Heart right ventricle (tissue), 16 donors: ENCODE measurements around the gene MYO6. TPM values are rescaled to one million over a fixed set of nuclear protein-coding genes. Genes with fewer than 3 reads are reported as not detected.

ENCODE experiments used
- ATAC-seq, 8 donors: fragments of 200-7000 bp; cut with Tn5 transposase; one replicate each; pipeline ENCODE4 v1.9.1; 2020; ENCODE audit warnings: mild to moderate bottlenecking in 8 of 8, moderate library complexity in 8 of 8, moderate number of reproducible peaks in 1 of 8
- DNase-seq, 2 donors: peaks; one replicate each; pipeline ENCODE4 v3.0.0-alpha.2; 2020
- H3K27ac ChIP-seq, 10 donors: fragments of 200-600 bp; sonication (generic) in 2 of 10; one replicate each; pipeline versions ENCODE4 v1.5.0 to v1.8.0; 2020 to 2022; ENCODE audit warnings: mild to moderate bottlenecking in 3 of 10
- H3K27me3 ChIP-seq, 7 donors: fragments of 200-600 bp; one replicate each; pipeline ENCODE4 v1.8.0; 2021 to 2022; ENCODE audit warnings: mild to moderate bottlenecking in 2 of 7
- H3K36me3 ChIP-seq, 9 donors: fragments of 200-600 bp; sonication (generic) in 1 of 9; one replicate each; pipeline versions ENCODE4 v1.5.0 to v1.8.0; 2020 to 2022; ENCODE audit warnings: mild to moderate bottlenecking in 2 of 9
- H3K4me1 ChIP-seq, 9 donors: fragments of 200-600 bp; sonication (generic) in 1 of 9; one replicate each; pipeline versions ENCODE4 v1.5.0 to v1.8.0; 2020 to 2022; ENCODE audit warnings: mild to moderate bottlenecking in 4 of 9
- H3K4me3 ChIP-seq, 10 donors: fragments of 200-600 bp; sonication (generic) in 2 of 10; one replicate each; pipeline versions ENCODE4 v1.5.0 to v1.8.0; 2020 to 2022; ENCODE audit warnings: mild to moderate bottlenecking in 7 of 10, moderate library complexity in 2 of 10
- H3K9me3 ChIP-seq, 11 donors: fragments of 200-600 bp in 10 of 11; sonication (generic) in 2 of 11; one replicate each; pipeline versions ENCODE4 v1.5.0 to v1.8.0; 2013 to 2022; ENCODE audit warnings: mild to moderate bottlenecking in 2 of 11, control low read depth in 1 of 11, moderate library complexity in 1 of 11
- CTCF ChIP-seq, 9 donors: fragments of 200-600 bp; sonication (generic) in 2 of 9; IDR thresholded peaks; one replicate each; pipeline versions ENCODE4 v1.5.0 to v1.8.0; 2021 to 2022; ENCODE audit warnings: antibody characterized with exemption in 9 of 9, mild to moderate bottlenecking in 5 of 9, moderate library complexity in 1 of 9
- WGBS, 2 donors: extraction: QIAGEN DNeasy Blood & Tissue Kit; methylation state at CpG; one replicate each; pipeline ENCODE4 v1.1.7; 2013; ENCODE audit warnings: inconsistent platforms in 1 of 2; 5-methylcytosine and 5-hydroxymethylcytosine counted together
- intact Hi-C, 10 donors: fragments of 100-400 bp; cut with DNase I; formaldehyde crosslinking; loops; one replicate each; pipeline versions ENCODE4 v1.11.1 to v1.14.2; 2022
- polyA plus RNA-seq, 2 donors: library from polyadenylated mRNA; stranded (reverse); fragments of 200-250 nt; gene quantifications; one replicate each; pipeline ENCODE4 v1.2.3, GENCODE V29; 2013
- total RNA-seq, 10 donors: library from RNA; stranded (reverse); fragmentation: NEBNext Ultra II Directional in 3 of 10; extraction: Animal tissue kit (Norgen Biotek cat#: 25700) in 3 of 10; gene quantifications; one replicate each; pipeline versions ENCODE4 v1.2.1 to v1.2.4, GENCODE V29; 2021 to 2023
- donor health status: Arrhythmogenic right ventricular cardiomyopathy.
- donor health status: ischemic (EF 13 %, LVEDD 7.1; RV severe dilation, severe dysfunction).
- donor health status: healthy with polysubstance abuse.
- donor health status: DM: no; HTN: yes; CAD: no.
- donor health status: DM: no; HTN: no; CAD: no.
- donor health status: ischemic (EF 25% LVEDD 6.9; RV normal size, moderate dysfunction).
- donor health status: ischemic (EF 25% LVEDD 5.7; RV mildly dilated, moderate dysfunction).
- donor health status: healthy.
- donor health status: DM: yes; HTN: yes; CAD: no.
- donor health status: Ischemic cardiomyopathy.
- donor health status: ischemic (EF 35%, LVEDD 5.7; RV mildly dilated, moderate dysfunction).
- donor health status: nonischemic (EF 11% LVEDD 7.7; RV severe dilation, severe dysfunction).
- donor health status: DM: yes; HTN: yes; CAD: no.
- donor health status: PGD.
- donor health status: ischemic (EF 29% LVEDD 5.4; RV normal size, mild dysfunction).
- donor health status: nonischemic (EF 23%, LVEDD 6.1; RV moderate dilation, normal function).

The MYO6 gene
- total and polyA plus RNA-seq, 12 donors = 2.4 to 9.7 (median 5.1) TPM

GRCh38 chr6:75812560-75812959 is 63.5 kb downstream of the MYO6 start:
- Histone ChIP-seq H3K36me3 (peaks cover 0 to 4% (median 0%) of the 10 kb centered on the region in 9 donors), H3K4me1 (peaks cover 0 to 11% (median 0%) of the 10 kb centered on the region in 9 donors), H3K27me3 (no peaks in the 10 kb centered on the region), H3K27ac (no peak overlapping the region), H3K4me3 (no peak overlapping the region), H3K9me3 (no peaks in the 10 kb centered on the region)
- no peak for TF ChIP-seq CTCF (IDR thresholded peaks at IDR 0.05)
- WGBS, 2 donors = 92 to 96% methylated on average over 1 of the region's 1 CpG
- DNase-seq (no peak), ATAC-seq (no peak)
- intact Hi-C loops = no loop called here

DNA sequence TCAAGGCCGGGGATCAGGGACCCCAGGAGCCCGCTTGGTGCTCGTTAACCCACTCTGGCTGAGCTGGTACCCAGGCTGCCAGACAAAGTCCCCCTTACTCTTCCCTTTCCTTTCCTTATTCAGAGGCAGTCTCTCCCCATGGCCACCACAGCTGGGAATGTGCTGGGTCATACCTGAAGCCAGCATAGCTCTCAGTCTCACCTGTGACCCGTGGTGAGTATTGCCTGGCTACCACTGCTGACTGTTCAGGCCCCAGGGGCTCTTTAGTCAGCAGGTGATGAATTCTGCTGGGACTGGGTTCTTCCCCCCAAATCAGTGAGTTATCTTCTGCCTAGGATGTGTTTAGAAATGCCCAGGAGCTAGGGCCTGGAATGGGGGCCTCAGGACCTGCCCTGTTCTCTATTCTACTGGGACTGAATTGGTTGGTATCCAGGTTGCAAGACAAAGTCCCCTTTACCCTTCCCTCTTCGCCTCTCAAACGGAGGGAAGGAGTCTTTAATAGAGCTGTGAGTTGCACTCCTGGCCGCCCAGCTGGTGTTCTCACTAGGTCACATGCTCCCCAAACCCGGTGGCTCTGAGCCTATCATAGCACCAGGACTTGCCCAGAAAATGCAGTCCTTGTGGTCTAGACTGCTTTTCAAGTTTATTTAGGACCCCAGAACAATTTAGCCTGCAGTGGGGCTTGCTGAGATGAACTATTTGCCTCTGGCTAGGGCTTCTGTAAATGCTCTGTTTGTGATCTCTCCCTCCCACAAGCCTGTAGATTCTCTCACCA is 64.6 kb downstream of the MYO6 start:
- H3K36me3 ChIP-seq = peaks cover 0 to 15% (median 0%) of the 10 kb centered on the region in 9 donors
- ATAC-seq = no peak
- no peak overlapping the region for H3K4me3 ChIP-seq
- DNase-seq = no peak
- intact Hi-C loops = no loop called here
- H3K4me1 ChIP-seq = peaks cover 0 to 11% (median 0%) of the 10 kb centered on the region in 9 donors
- no peak for TF ChIP-seq CTCF (IDR thresholded peaks at IDR 0.05)
- H3K27me3 ChIP-seq = no peaks in the 10 kb centered on the region
- no peak overlapping the region for H3K27ac ChIP-seq
- no peaks in the 10 kb centered on the region for H3K9me3 ChIP-seq
- WGBS, 2 donors = 88 to 92% methylated on average over 8 of the region's 8 CpGs

GRCh38 chr6:75815756-75816155 is 66.7 kb downstream of the MYO6 start:
- TF ChIP-seq CTCF (IDR thresholded peaks at IDR 0.05) = no peak
- WGBS, 2 donors = 91 to 95% methylated on average over 1 of the region's 1 CpG
- ATAC-seq (no peak), DNase-seq (no peak)
- Histone ChIP-seq H3K9me3 (no peaks in the 10 kb centered on the region), H3K36me3 (peaks cover 0 to 19% (median 0%) of the 10 kb centered on the region in 9 donors), H3K4me1 (peaks cover 0 to 4% (median 0%) of the 10 kb centered on the region in 9 donors), H3K4me3 (no peak overlapping the region), H3K27me3 (no peaks in the 10 kb centered on the region), H3K27ac (no peak overlapping the region)
- intact Hi-C loops = no loop called here

GRCh38 chr6:75818098-75818855 is 69.2 kb downstream of the MYO6 start:
- TF ChIP-seq CTCF (IDR thresholded peaks at IDR 0.05) = no peak
- H3K27me3 ChIP-seq = no peaks in the 10 kb centered on the region
- DNase-seq (no peak), ATAC-seq (no peak)
- intact Hi-C loops = no loop called here
- H3K36me3 ChIP-seq = peaks cover 0 to 19% (median 0%) of the 10 kb centered on the region in 9 donors
- no peak overlapping the region for H3K4me3 ChIP-seq
- H3K9me3 ChIP-seq = no peaks in the 10 kb centered on the region
- peaks cover 0 to 4% (median 0%) of the 10 kb centered on the region in 9 donors for H3K4me1 ChIP-seq
- WGBS, 2 donors = 85 to 90% methylated on average over 1 of the region's 1 CpG
- no peak overlapping the region for H3K27ac ChIP-seq
